Ishikawa (cell line): ENCODE results near the gene DENND1B.

ENCODE experiments used
- CEBPB ChIP-seq: IDR thresholded peaks from 2 replicates; pipeline ENCODE4 v1.6.1; 2012
- CREB1 ChIP-seq: IDR thresholded peaks from 2 replicates; pipeline ENCODE4 v1.6.1; 2012; ENCODE audit warnings: low read depth
- EGR1 ChIP-seq: IDR thresholded peaks from 2 replicates; pipeline ENCODE4 v1.6.1; 2012
- EP300 ChIP-seq: IDR thresholded peaks from 2 replicates; pipeline ENCODE4 v1.6.1; 2012; ENCODE audit warnings: borderline replicate concordance
- FOXM1 ChIP-seq: IDR thresholded peaks from 2 replicates; pipeline ENCODE4 v1.6.1; 2012; ENCODE audit warnings: low read depth, borderline replicate concordance
- MAX ChIP-seq: IDR thresholded peaks from 2 replicates; pipeline ENCODE4 v1.6.1; 2012
- NFIC ChIP-seq: IDR thresholded peaks from 2 replicates; pipeline ENCODE4 v1.6.1; 2012
- RAD21 ChIP-seq: IDR thresholded peaks from 2 replicates; pipeline ENCODE4 v1.6.1; 2012; ENCODE audit warnings: low read depth
- REST ChIP-seq: IDR thresholded peaks from 2 replicates; pipeline ENCODE4 v1.6.1; 2012; ENCODE audit warnings: low read depth, mild to moderate bottlenecking
- TAF1 ChIP-seq: IDR thresholded peaks from 2 replicates; pipeline ENCODE4 v1.6.1; 2012; ENCODE audit warnings: low read depth, mild to moderate bottlenecking
- TCF12 ChIP-seq: IDR thresholded peaks from 2 replicates; pipeline ENCODE4 v1.6.1; 2012; ENCODE audit warnings: low read depth
- TEAD4 ChIP-seq: IDR thresholded peaks from 2 replicates; pipeline ENCODE4 v1.6.1; 2012
- USF1 ChIP-seq: IDR thresholded peaks from 2 replicates; pipeline ENCODE4 v1.6.1; 2012
- YY1 ChIP-seq: IDR thresholded peaks from 2 replicates; pipeline ENCODE4 v1.6.1; 2012; ENCODE audit warnings: low read depth
- ZBTB7A ChIP-seq: IDR thresholded peaks from 2 replicates; pipeline ENCODE4 v1.6.1; 2012; ENCODE audit warnings: low read depth

DENND1B gene

GRCh38 chr1:197806718-197807117, 31.4 kb upstream of the DENND1B start:
- TF ChIP-seq MAX: no peak
- no peak for TF ChIP-seq CEBPB
- no peak for TF ChIP-seq REST
- TF ChIP-seq USF1: no peak
- no peak for TF ChIP-seq ZBTB7A
- TF ChIP-seq EP300: no peak
- no peak for TF ChIP-seq CREB1
- no peak for TF ChIP-seq EGR1
- no peak for TF ChIP-seq FOXM1
- no peak for TF ChIP-seq NFIC
- TF ChIP-seq TAF1: no peak
- no peak for TF ChIP-seq YY1
- no peak for TF ChIP-seq TCF12
- TF ChIP-seq TEAD4: no peak
- no peak for TF ChIP-seq RAD21

- TF ChIP-seq RAD21 (no peak), CEBPB (no peak), NFIC (no peak), MAX (no peak), CREB1 (no peak), EGR1 (no peak), USF1 (no peak), TEAD4 (no peak), FOXM1 (no peak)
These were observed 26.4 kb upstream of the DENND1B start for GRCh38 chr1:197801684-197802083.

GRCh38 chr1:197801111-197801482, 25.8 kb upstream of the DENND1B start:
- TF ChIP-seq MAX (no peak), CEBPB (no peak), RAD21 (no peak), REST (no peak), NFIC (no peak), CREB1 (no peak), ZBTB7A (no peak), EP300 (no peak), TCF12 (no peak), EGR1 (no peak), TAF1 (no peak), USF1 (no peak), FOXM1 (no peak), TEAD4 (no peak), YY1 (no peak)

GRCh38 chr1:197800379-197801110, 25.3 kb upstream of the DENND1B start:
- TF ChIP-seq TEAD4 (no peak), EP300 (no peak), RAD21 (no peak)

- TF ChIP-seq YY1: no peak
- TF ChIP-seq CEBPB: no peak
- no peak for TF ChIP-seq FOXM1
- TF ChIP-seq CREB1: no peak
- TF ChIP-seq TAF1: no peak
- TF ChIP-seq EP300: no peak
- no peak for TF ChIP-seq EGR1
- no peak for TF ChIP-seq USF1
- TF ChIP-seq TEAD4: no peak
- no peak for TF ChIP-seq MAX
- no peak for TF ChIP-seq TCF12
- no peak for TF ChIP-seq NFIC
- TF ChIP-seq REST: no peak
- TF ChIP-seq RAD21: no peak
- TF ChIP-seq ZBTB7A: no peak
These were observed 24.0 kb upstream of the DENND1B start for GRCh38 chr1:197799271-197799670.
